Panc1 (cell line): ENCODE data around the gene GPR31. TPM values are rescaled to one million over a fixed set of nuclear protein-coding genes. Genes with fewer than 3 reads are reported as not detected.

ENCODE experiments used
- ATAC-seq: fragments of 200-7000 bp; cut with Tn5 transposase; 2 replicates; pipeline ENCODE4 v1.9.1; 2020; ENCODE audit warnings: mild to moderate bottlenecking, moderate library complexity
- BruUV-seq: library from RNA; stranded (reverse); fragments of 400-500 nt; replicated peaks from 2 replicates; lab custom pipeline; 2021; lab: Mats Ljungman, UMichigan
- CTCF ChIA-PET: fragments of 300-600 bp; sonication (Branson Sonifier 250); formaldehyde crosslinking; loops from one replicate; lab custom pipeline; 2022; ENCODE audit warnings: antibody characterized with exemption; lab: Charles Lee
- POLR2A ChIA-PET: fragments of 300-600 bp; sonication (Branson Sonifier 250); formaldehyde crosslinking; loops from one replicate; lab custom pipeline; 2022; ENCODE audit warnings: antibody characterized with exemption; lab: Charles Lee
- DNase-seq: peaks from one replicate; pipeline ENCODE4 v3.0.0-alpha.2; 2010; ENCODE audit warnings: low read depth, low spot score
- H3K27ac ChIP-seq: 2 replicates; pipeline ENCODE4 v1.5.1; 2011; ENCODE audit warnings: mild to moderate bottlenecking, low read length, inconsistent platforms
- H3K27me3 ChIP-seq: fragments of 200-500 bp; sonication (Bioruptor generic); 2 replicates; pipeline ENCODE4 v1.6.0; 2014; ENCODE audit warnings: low read length, inconsistent platforms; ENCODE audit not compliant: control insufficient read depth, insufficient read depth
- H3K36me3 ChIP-seq: fragments of 200-500 bp; sonication (Bioruptor generic); 2 replicates; pipeline ENCODE4 v1.5.1; 2014; ENCODE audit warnings: inconsistent platforms, mild to moderate bottlenecking, low read length, moderate library complexity; ENCODE audit not compliant: control insufficient read depth, insufficient read depth
- H3K4me1 ChIP-seq: 2 replicates; pipeline ENCODE4 v1.5.1; 2011; ENCODE audit warnings: inconsistent platforms, mild to moderate bottlenecking, low read length, moderate library complexity; ENCODE audit not compliant: control insufficient read depth, insufficient read depth
- H3K4me3 ChIP-seq, 2 experiments: 2 replicates each; pipeline ENCODE4 v1.5.1; 2011 to 2012; ENCODE audit warnings: low read depth in 2 of 2, low read length in 2 of 2, mild to moderate bottlenecking in 2 of 2, inconsistent platforms in 1 of 2, moderate library complexity in 1 of 2
- H3K9me3 ChIP-seq: fragments of 200-500 bp; sonication (Bioruptor generic); 2 replicates; pipeline ENCODE4 v1.5.1; 2014; ENCODE audit warnings: low read depth, mild to moderate bottlenecking, inconsistent platforms, low read length, moderate library complexity; ENCODE audit not compliant: control insufficient read depth, insufficient read depth
- POLR2AphosphoS5 ChIP-seq: IDR thresholded peaks from 2 replicates; pipeline ENCODE4 v1.6.1; 2012; ENCODE audit warnings: mild to moderate bottlenecking, low read depth, low read length, moderate library complexity
- SIN3A ChIP-seq: IDR thresholded peaks from 2 replicates; pipeline ENCODE4 v1.6.1; 2012; ENCODE audit warnings: low read depth, mild to moderate bottlenecking, low read length, moderate library complexity, borderline replicate concordance; ENCODE audit not compliant: insufficient read depth
- TCF7L2 ChIP-seq: IDR thresholded peaks from 2 replicates; pipeline ENCODE4 v1.6.1; 2011; ENCODE audit warnings: mild to moderate bottlenecking, low read depth, low read length, inconsistent platforms
- in situ Hi-C: cut with HindIII; loops from 2 replicates; pipeline ENCODE4 v1.10.0; 2016; ENCODE audit warnings: low sequenced_read_pairs, low pct_unique_long_range_greater_than_20kb
- intact Hi-C: fragments of 100-400 bp; cut with micrococcal nuclease; formaldehyde crosslinking; loops from one replicate; pipeline ENCODE4 v1.10.0; 2022; ENCODE audit not compliant: unreplicated experiment
- total RNA-seq: library from RNA; stranded (reverse); gene quantifications from one replicate; pipeline ENCODE4 v1.2.1, GENCODE V29; 2021; ENCODE audit not compliant: unreplicated experiment
- TF ChIP-seq, protein P1 (sequence below), 2 experiments: IDR thresholded peaks; 2 replicates each; pipeline ENCODE4 v1.6.1; 2011 to 2012; ENCODE audit warnings: low read depth in 2 of 2, control low read depth in 1 of 2, low read length in 1 of 2, mild to moderate bottlenecking in 1 of 2, moderate library complexity in 1 of 2; ENCODE audit not compliant: insufficient read depth in 1 of 2
- TF ChIP-seq, protein P2 (sequence below): fragments of 450-650 bp; IDR thresholded peaks from 2 replicates; pipeline ENCODE4 v1.5.1; 2017; ENCODE audit warnings: mild to moderate bottlenecking

Gene GPR31
- total RNA-seq, 1 experiment from 2014 or later: not detected

DNA sequence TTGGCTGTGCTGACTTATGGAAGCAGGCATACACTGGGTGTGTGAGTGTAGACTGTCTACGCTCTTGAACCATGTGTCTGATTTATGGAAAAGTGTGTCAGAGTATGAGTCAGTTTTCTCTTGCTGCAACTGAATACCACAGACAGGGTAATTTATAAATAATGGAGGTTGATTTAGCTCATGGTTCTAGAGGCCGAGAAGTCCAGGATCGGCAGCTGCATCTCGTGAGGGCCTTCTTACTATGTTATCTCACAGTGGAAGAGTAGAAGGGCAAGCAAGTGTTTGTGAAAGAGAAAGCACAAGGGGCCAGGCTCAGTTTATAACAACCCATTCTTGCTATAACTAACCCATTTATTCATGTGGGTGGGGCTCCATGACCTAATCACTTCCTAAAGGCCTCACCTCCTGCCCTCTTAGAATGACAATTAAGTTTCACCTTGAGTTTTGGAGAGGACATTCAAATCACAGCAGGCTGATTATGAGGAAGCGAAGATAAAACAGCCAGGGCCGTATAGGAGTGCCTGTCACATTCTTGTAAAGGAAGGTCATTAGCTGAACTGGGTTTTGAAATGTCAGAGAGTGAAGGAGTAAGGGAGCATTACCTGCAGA is 6.7 kb downstream of the GPR31 start:
- DNase-seq (no peak), ATAC-seq (no peak)
- ChIA-PET POLR2A (no interaction called here), CTCF (no interaction called here)
- BruUV-seq: no TSS peak
- Histone ChIP-seq H3K4me1 (peaks cover 6% of the 10 kb centered on the region; the same call in 1 of the 2 replicates), H3K9me3 (no peaks in the 10 kb centered on the region), H3K4me3 (no peak overlapping the region), H3K36me3 (no peaks in the 10 kb centered on the region), H3K27ac (no peak overlapping the region), H3K27me3 (peaks cover 11% of the 10 kb centered on the region)
- in situ Hi-C loops (no loop called here), intact Hi-C loops (no loop called here)
- no peak for TF ChIP-seq POLR2AphosphoS5

DNA sequence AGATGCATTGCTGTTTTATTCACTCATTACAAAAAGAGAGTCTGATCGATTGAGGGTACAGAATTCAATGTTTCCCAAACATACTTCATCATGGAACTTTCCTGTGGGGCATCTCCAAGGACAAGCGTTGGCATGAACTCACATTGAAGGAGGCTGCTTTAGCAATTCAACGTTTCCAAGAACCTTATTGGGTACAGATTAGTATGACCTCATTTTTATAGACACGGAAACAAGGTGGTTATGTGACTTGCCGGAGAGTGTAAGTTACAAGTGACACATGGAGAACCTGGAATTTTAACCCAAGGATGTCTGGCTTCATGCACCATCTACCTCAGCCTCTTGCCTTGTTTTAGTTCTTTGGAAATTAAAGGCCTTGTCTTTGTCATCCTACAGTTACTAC is 8.8 kb downstream of the GPR31 start:
- no peak for ATAC-seq
- TF ChIP-seq, protein P1, sequence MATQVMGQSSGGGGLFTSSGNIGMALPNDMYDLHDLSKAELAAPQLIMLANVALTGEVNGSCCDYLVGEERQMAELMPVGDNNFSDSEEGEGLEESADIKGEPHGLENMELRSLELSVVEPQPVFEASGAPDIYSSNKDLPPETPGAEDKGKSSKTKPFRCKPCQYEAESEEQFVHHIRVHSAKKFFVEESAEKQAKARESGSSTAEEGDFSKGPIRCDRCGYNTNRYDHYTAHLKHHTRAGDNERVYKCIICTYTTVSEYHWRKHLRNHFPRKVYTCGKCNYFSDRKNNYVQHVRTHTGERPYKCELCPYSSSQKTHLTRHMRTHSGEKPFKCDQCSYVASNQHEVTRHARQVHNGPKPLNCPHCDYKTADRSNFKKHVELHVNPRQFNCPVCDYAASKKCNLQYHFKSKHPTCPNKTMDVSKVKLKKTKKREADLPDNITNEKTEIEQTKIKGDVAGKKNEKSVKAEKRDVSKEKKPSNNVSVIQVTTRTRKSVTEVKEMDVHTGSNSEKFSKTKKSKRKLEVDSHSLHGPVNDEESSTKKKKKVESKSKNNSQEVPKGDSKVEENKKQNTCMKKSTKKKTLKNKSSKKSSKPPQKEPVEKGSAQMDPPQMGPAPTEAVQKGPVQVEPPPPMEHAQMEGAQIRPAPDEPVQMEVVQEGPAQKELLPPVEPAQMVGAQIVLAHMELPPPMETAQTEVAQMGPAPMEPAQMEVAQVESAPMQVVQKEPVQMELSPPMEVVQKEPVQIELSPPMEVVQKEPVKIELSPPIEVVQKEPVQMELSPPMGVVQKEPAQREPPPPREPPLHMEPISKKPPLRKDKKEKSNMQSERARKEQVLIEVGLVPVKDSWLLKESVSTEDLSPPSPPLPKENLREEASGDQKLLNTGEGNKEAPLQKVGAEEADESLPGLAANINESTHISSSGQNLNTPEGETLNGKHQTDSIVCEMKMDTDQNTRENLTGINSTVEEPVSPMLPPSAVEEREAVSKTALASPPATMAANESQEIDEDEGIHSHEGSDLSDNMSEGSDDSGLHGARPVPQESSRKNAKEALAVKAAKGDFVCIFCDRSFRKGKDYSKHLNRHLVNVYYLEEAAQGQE (IDR thresholded peaks at IDR 0.05; ENCODE audit: insufficient read depth in 1 of 2, low read depth in 2 of 2, low read length in 1 of 2): no peak
- TF ChIP-seq POLR2AphosphoS5 (no peak), SIN3A (no peak), TCF7L2 (no peak)
- TF ChIP-seq, protein P2, sequence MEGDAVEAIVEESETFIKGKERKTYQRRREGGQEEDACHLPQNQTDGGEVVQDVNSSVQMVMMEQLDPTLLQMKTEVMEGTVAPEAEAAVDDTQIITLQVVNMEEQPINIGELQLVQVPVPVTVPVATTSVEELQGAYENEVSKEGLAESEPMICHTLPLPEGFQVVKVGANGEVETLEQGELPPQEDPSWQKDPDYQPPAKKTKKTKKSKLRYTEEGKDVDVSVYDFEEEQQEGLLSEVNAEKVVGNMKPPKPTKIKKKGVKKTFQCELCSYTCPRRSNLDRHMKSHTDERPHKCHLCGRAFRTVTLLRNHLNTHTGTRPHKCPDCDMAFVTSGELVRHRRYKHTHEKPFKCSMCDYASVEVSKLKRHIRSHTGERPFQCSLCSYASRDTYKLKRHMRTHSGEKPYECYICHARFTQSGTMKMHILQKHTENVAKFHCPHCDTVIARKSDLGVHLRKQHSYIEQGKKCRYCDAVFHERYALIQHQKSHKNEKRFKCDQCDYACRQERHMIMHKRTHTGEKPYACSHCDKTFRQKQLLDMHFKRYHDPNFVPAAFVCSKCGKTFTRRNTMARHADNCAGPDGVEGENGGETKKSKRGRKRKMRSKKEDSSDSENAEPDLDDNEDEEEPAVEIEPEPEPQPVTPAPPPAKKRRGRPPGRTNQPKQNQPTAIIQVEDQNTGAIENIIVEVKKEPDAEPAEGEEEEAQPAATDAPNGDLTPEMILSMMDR: no peak
- in situ Hi-C loops: no loop called here
- no peak for DNase-seq
- BruUV-seq: no TSS peak
- peaks cover 10% of the 10 kb centered on the region for H3K27me3 ChIP-seq
- peaks cover 6% of the 10 kb centered on the region; the same call in 1 of the 2 replicates for H3K4me1 ChIP-seq
- H3K9me3 ChIP-seq: no peaks in the 10 kb centered on the region
- H3K4me3 ChIP-seq: no peak overlapping the region
- intact Hi-C loops: no loop called here
- no peak overlapping the region for H3K27ac ChIP-seq
- H3K36me3 ChIP-seq: no peaks in the 10 kb centered on the region
- POLR2A ChIA-PET: no interaction called here
- CTCF ChIA-PET: no interaction called here

DNA sequence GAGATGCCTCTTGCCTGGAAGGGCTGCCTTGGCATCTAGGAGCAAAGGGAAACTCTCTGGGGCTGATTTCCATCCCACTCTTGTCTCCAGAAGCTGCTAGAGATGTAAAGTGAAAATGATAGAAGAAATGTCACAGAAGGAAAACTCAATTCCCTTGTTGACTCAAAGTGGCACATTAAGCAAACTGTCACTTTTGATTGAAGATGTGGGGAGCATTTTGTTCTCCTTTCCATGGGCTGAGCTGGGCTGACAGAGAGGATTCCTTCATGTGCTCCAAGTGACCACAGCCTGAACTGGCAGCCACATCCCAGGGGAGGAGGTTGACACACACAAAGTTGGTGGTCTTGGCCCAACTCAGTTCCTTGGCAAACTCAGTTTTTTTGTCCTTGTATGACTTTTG is 9.8 kb downstream of the GPR31 start:
- ChIA-PET CTCF (no interaction called here), POLR2A (no interaction called here)
- DNase-seq: no peak
- H3K27me3 ChIP-seq: peaks cover 10% of the 10 kb centered on the region
- intact Hi-C loops (no loop called here), in situ Hi-C loops (no loop called here)
- no peak overlapping the region for H3K4me3 ChIP-seq
- H3K27ac ChIP-seq: no peak overlapping the region
- ATAC-seq: no peak
- H3K4me1 ChIP-seq: peaks cover under 1% of the 10 kb centered on the region; the same call in 1 of the 2 replicates
- no peaks in the 10 kb centered on the region for H3K36me3 ChIP-seq
- H3K9me3 ChIP-seq: no peaks in the 10 kb centered on the region
- BruUV-seq: no TSS peak
- TF ChIP-seq SIN3A: no peak
- TF ChIP-seq, protein P1 (IDR thresholded peaks at IDR 0.05; ENCODE audit: insufficient read depth in 1 of 2, low read depth in 2 of 2, low read length in 1 of 2): no peak
- no peak for TF ChIP-seq POLR2AphosphoS5
- no peak for TF ChIP-seq TCF7L2
- TF ChIP-seq, protein P2: no peak
